PC-9 (cell line): ENCODE data around the gene ZNF764. TPM values are rescaled to one million over a fixed set of nuclear protein-coding genes. Genes with fewer than 3 reads are reported as not detected.

Experiments
- BruUV-seq: library from RNA; stranded (reverse); fragments of 400-500 nt; replicated peaks from 2 replicates; lab custom pipeline; 2021; lab: Mats Ljungman, UMichigan
- CTCF ChIA-PET: fragments of 300-600 bp; sonication (Branson Sonifier 250); formaldehyde crosslinking; loops from one replicate; lab custom pipeline; 2022; ENCODE audit warnings: antibody characterized with exemption; lab: Charles Lee
- POLR2A ChIA-PET: fragments of 300-600 bp; sonication (Branson Sonifier 250); formaldehyde crosslinking; loops from one replicate; lab custom pipeline; 2022; ENCODE audit warnings: antibody characterized with exemption; ENCODE audit not compliant: unreplicated experiment; lab: Charles Lee
- DNase-seq, 2 experiments: peaks; one replicate each; pipeline versions ENCODE4 v3.0.0 to v3.0.0-alpha.2; 2015 to 2022; ENCODE audit warnings: mixed read lengths in 1 of 2
- H2AFZ ChIP-seq: fragments of 200-600 bp; sonication (generic); 2 replicates; pipeline ENCODE4 v1.8.1; 2017; ENCODE audit warnings: antibody characterized with exemption
- H3F3A ChIP-seq: fragments of 200-600 bp; sonication (generic); 2 replicates; pipeline ENCODE4 v1.8.1; 2017; ENCODE audit warnings: antibody characterized with exemption, mild to moderate bottlenecking, low read depth; ENCODE audit not compliant: insufficient read depth
- H3K27ac ChIP-seq: fragments of 200-600 bp; sonication (generic); 2 replicates; pipeline ENCODE4 v1.6.1; 2016; ENCODE audit warnings: mixed run types
- H3K27me3 ChIP-seq: fragments of 200-600 bp; sonication (generic); 2 replicates; pipeline ENCODE4 v1.6.1; 2016; ENCODE audit warnings: low read depth, mixed run types; ENCODE audit not compliant: insufficient read depth
- H3K36me3 ChIP-seq: fragments of 200-600 bp; sonication (generic); 2 replicates; pipeline ENCODE4 v1.6.1; 2016; ENCODE audit warnings: low read depth, mixed run types
- H3K4me1 ChIP-seq: fragments of 200-600 bp; sonication (generic); replicated peaks from 2 replicates; pipeline ENCODE4 v1.6.1; 2016; ENCODE audit warnings: mixed run types; ENCODE audit not compliant: insufficient read depth
- H3K4me2 ChIP-seq: fragments of 200-600 bp; sonication (generic); 2 replicates; pipeline ENCODE4 v1.6.1; 2017; ENCODE audit warnings: mixed run types
- H3K4me3 ChIP-seq: fragments of 200-600 bp; sonication (generic); 2 replicates; pipeline ENCODE4 v1.6.1; 2016; ENCODE audit warnings: mixed run types
- H3K79me2 ChIP-seq: fragments of 200-600 bp; sonication (generic); 2 replicates; pipeline ENCODE4 v1.6.1; 2017; ENCODE audit warnings: low read depth, mixed run types
- H3K9me2 ChIP-seq: fragments of 200-600 bp; sonication (generic); 2 replicates; pipeline ENCODE4 v1.8.1; 2017; ENCODE audit warnings: mild to moderate bottlenecking; ENCODE audit not compliant: insufficient read depth
- H3K9me3 ChIP-seq: fragments of 200-600 bp; sonication (generic); 2 replicates; pipeline ENCODE4 v1.8.1; 2016; ENCODE audit warnings: low read depth; ENCODE audit not compliant: insufficient read depth
- H4K20me1 ChIP-seq: fragments of 200-600 bp; sonication (generic); 2 replicates; pipeline ENCODE4 v1.8.1; 2017; ENCODE audit not compliant: insufficient read depth
- CTCF ChIP-seq: fragments of 200-600 bp; sonication (generic); conservative IDR thresholded peaks from 2 replicates; pipeline ENCODE4 v1.6.1; 2017; ENCODE audit warnings: mixed run types, antibody characterized with exemption, mild to moderate bottlenecking, moderate library complexity
- EZH2 ChIP-seq: fragments of 200-600 bp; sonication (generic); IDR thresholded peaks from 2 replicates; pipeline ENCODE4 v1.8.0; 2017; ENCODE audit warnings: antibody characterized with exemption, low read depth
- intact Hi-C: fragments of 100-400 bp; cut with micrococcal nuclease; formaldehyde crosslinking; loops from one replicate; pipeline ENCODE4 v1.10.0; 2022; ENCODE audit not compliant: unreplicated experiment
- total RNA-seq: library from RNA; stranded (reverse); gene quantifications from 2 replicates; pipeline ENCODE4 v1.2.3, GENCODE V29; 2021

Gene ZNF764
- total RNA-seq, 1 experiment from 2014 or later: 12.3 TPM

GRCh38 chr16:30561089-30561816, 3.1 kb upstream of the ZNF764 start:
- ChIA-PET CTCF (interaction anchor here (0.6 to 1.2 kb wide), 3 partner anchors 20 to 131 kb away, joined by 3 to 5 read pairs (median 3); partner anchors contain the start of gene DCTPP1), POLR2A (interaction anchor here (0.5 to 0.7 kb wide), 4 partner anchors 25 to 97 kb away, joined by 3 to 17 read pairs (median 4); partner anchors contain the start of gene ZNF785)
- Histone ChIP-seq H3K9me3 (no peaks in the 10 kb centered on the region), H3K27me3 (no peaks in the 10 kb centered on the region), H2AFZ (peak overlapping the region; percentile 76), H3K27ac (no peak overlapping the region), H3K4me3 (peak overlapping the region; percentile 54; the same call in 1 of the 2 replicates), H3K4me2 (peak overlapping the region; percentile 75), H4K20me1 (no peaks in the 10 kb centered on the region), H3K9me2 (no peaks in the 10 kb centered on the region), H3K4me1 (peaks cover 19% of the 10 kb centered on the region), H3F3A (peaks cover 16% of the 10 kb centered on the region; the same call in 1 of the 2 replicates), H3K36me3 (no peaks in the 10 kb centered on the region), H3K79me2 (peaks cover 15% of the 10 kb centered on the region)
- intact Hi-C loops: no loop called here
- no peak for TF ChIP-seq CTCF
- no peak for TF ChIP-seq EZH2
- DNase-seq: peak in 1 of 2 experiments; percentile 53
- BruUV-seq: no TSS peak

- Histone ChIP-seq H3K4me3 (no peak overlapping the region), H3K4me1 (peaks cover 19% of the 10 kb centered on the region), H4K20me1 (no peaks in the 10 kb centered on the region), H3K9me2 (no peaks in the 10 kb centered on the region), H3K27me3 (no peaks in the 10 kb centered on the region), H3K4me2 (no peak overlapping the region), H3F3A (peaks cover 16% of the 10 kb centered on the region; the same call in 1 of the 2 replicates), H3K36me3 (no peaks in the 10 kb centered on the region), H3K27ac (no peak overlapping the region), H3K9me3 (no peaks in the 10 kb centered on the region), H2AFZ (no peak overlapping the region), H3K79me2 (peaks cover 19% of the 10 kb centered on the region)
- BruUV-seq: no TSS peak
- ChIA-PET CTCF (no interaction called here), POLR2A (no interaction called here)
- no peak for DNase-seq
- intact Hi-C loops: loop anchor here (2.0 to 10.0 kb wide), 3 partner anchors 13 to 205 kb away; partner anchors contain the start of genes CFAP119, RNF40 and ZNF768
- no peak for TF ChIP-seq CTCF
- no peak for TF ChIP-seq EZH2
Measured at GRCh38 chr16:30559690-30560089, 1.5 kb upstream of the ZNF764 start.

- H3K9me2 ChIP-seq: no peaks in the 10 kb centered on the region
- ChIA-PET CTCF (interaction anchor here (0.6 to 2.8 kb wide), 4 partner anchors 24 to 129 kb away, joined by 3 to 25 read pairs (median 4); partner anchors contain the start of genes DCTPP1 and ZNF747), POLR2A (interaction anchor here (0.5 to 1.0 kb wide), 14 partner anchors 9 to 580 kb away, joined by 3 to 21 read pairs (median 4); partner anchors contain the start of genes PPP4C, ZNF689 and ZNF747)
- H2AFZ ChIP-seq: peak overlapping the region; percentile 70
- peaks cover 19% of the 10 kb centered on the region for H3K4me1 ChIP-seq
- H3K27me3 ChIP-seq: no peaks in the 10 kb centered on the region
- peaks cover 16% of the 10 kb centered on the region; the same call in 1 of the 2 replicates for H3F3A ChIP-seq
- no peak for DNase-seq
- H3K4me3 ChIP-seq: peak overlapping the region; percentile 45; the same call in 1 of the 2 replicates
- intact Hi-C loops: loop anchor here (1.0 to 10.0 kb wide), 6 partner anchors 14 to 206 kb away; partner anchors contain the start of genes CFAP119, FBRS, RNF40 and ZNF747
- no peaks in the 10 kb centered on the region for H3K36me3 ChIP-seq
- no peaks in the 10 kb centered on the region for H3K9me3 ChIP-seq
- TSS peak; percentile 83 for BruUV-seq
- H3K79me2 ChIP-seq: peaks cover 19% of the 10 kb centered on the region
- H4K20me1 ChIP-seq: no peaks in the 10 kb centered on the region
- H3K27ac ChIP-seq: peak overlapping the region; percentile 51
- no peak for TF ChIP-seq EZH2
- TF ChIP-seq CTCF: no peak
- peak overlapping the region; percentile 96 for H3K4me2 ChIP-seq
Measured at GRCh38 chr16:30558789-30559377, 709 bp upstream of the ZNF764 start.
